Measurements from ENCODE around the gene IGFBP1.
"Not testable (repeated sequence)": the region's sequence is repeated elsewhere in the genome, so short reads cannot be mapped to it uniquely, and the experiment has no call there.

Gene IGFBP1

DNA sequence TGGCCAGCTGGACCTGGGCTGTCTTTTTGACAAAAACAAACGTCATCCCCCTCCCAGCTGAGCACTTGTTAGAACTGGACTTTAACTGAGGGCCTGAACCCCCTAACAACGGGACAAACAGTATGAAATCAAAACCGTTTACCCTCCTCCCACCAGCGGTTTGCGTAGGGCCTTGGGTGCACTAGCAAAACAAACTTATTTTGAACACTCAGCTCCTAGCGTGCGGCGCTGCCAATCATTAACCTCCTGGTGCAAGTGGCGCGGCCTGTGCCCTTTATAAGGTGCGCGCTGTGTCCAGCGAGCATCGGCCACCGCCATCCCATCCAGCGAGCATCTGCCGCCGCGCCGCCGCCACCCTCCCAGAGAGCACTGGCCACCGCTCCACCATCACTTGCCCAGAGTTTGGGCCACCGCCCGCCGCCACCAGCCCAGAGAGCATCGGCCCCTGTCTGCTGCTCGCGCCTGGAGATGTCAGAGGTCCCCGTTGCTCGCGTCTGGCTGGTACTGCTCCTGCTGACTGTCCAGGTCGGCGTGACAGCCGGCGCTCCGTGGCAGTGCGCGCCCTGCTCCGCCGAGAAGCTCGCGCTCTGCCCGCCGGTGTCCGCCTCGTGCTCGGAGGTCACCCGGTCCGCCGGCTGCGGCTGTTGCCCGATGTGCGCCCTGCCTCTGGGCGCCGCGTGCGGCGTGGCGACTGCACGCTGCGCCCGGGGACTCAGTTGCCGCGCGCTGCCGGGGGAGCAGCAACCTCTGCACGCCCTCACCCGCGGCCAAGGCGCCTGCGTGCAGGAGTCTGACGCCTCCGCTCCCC, at the start of gene IGFBP1:
Gene IGFBP1 (plus strand): TSS at position 304 of the 808 bp plus-strand sequence. CDS start 165 bp downstream, at position 469.
- DNase-seq (ENCODE audit: low spot score) = no peak

DNA sequence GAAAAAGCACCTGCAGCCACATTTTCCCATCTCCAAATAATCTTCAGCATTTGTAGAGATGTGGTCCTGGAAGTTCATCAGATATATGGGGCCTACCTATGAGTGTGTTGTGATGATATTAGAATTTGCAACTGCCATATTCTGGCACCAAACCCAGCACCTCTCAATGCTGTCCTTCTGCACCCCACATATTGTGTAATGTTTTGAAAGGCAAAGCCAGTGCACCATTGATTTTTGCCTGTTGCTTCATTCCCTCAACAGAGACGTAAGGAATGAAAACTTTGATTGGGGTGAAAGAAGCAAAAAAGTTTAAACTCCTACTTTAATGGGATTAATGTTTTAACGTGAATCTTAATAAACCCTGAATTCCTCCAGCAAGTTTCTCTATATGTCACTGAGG, 49.4 kb upstream of the IGFBP1 start:
- not testable (repeated sequence) for DNase-seq (ENCODE audit: low spot score)

DNA sequence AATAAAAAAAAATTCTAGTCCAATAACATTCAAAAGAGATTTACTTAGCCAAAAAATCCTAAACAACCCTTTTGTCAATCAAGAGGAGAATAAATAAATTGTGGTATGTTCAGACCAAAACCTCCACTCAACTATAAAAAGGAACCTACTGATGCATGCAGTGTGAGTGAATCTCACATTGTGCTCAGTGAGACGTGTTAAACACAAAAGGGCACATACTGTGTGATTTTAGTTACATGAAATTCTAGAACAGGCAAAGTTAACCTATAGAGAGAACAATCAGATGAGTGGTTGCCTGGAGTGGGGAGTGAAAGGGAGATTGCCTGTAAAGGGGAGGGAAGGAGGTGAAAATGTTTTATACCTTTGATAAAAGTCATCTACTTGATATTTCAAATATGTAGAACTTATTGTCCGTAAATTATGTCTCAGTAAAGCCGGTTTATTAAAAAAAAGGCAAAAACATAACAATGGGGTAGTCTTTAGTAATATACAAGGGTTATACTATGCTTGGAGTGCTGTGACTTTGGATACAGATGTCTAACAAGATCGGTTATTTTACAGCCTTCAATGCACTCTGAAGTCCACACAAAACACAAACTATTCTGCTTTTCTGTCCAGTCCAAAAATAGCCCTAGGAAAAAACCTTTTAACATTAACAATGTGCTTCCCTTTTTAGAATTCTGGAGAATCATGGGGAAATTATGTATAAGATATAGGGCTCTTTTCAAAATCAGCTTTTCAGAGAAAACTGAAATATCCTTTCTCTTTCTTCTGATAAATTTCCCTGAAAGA, 46.2 kb upstream of the IGFBP1 start:
- DNase-seq (ENCODE audit: low spot score) = not testable (repeated sequence)

DNA sequence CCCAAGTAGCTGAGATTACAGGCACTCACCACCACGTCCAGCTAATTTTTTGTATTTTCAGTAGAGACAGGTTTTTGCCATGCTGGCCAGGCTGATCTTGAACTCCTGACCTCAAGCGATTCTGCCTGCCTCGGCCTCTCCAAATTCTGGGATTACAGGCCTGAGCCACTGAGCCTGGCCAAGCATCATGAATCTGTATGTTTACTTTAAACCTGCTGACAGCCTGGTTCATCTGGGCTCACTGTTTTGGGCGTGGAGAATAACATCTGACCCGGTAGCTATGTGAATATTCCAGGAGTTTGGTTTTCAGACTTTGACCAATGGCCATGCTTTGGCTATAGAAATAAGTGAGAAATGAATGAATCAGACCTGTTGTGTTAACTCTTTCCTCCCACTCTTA, 41.8 kb upstream of the IGFBP1 start:
- not testable (repeated sequence) for DNase-seq (ENCODE audit: low spot score)

DNA sequence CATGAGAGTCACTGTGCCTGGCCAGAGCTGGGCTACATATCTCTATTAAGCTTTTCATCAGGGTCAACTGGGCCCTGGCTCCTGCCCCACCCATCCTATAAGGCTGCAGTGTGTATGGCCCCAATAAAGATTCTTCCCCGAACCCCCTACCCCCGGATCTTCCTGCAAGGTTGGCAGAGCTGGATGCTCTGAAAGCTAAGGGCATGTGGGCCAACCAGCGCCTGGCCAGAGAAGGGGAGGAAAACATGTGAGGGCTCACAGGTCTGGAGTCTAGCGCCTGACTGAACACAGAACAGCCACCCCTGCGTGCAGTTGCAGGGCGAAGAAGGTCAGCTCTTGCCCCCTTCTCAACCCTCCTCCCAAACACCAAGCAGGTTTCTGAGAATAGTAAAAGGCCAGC, 39.6 kb upstream of the IGFBP1 start:
- DNase-seq (ENCODE audit: low spot score) = not testable (repeated sequence)

DNA sequence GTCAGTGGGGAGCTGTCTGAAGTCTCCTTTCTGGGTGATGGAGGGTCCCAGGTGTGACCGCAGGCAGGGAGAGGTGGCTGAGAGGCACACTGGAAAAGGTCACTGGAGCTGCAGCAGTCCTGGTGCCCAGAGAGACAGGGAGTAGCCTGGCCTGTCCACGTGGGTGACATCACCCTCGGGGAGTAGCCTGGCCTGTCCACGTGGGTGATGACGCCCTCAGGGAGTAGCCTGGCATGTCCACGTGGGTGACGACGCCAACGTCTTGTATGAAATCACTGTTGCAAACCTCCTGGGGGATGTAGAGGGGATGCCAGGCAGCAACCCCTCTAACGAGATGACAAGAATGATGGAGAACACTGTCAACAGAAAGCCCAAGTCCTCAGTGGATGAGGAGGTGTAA, 35.3 kb upstream of the IGFBP1 start:
- not testable (repeated sequence) for DNase-seq (ENCODE audit: low spot score)

DNA sequence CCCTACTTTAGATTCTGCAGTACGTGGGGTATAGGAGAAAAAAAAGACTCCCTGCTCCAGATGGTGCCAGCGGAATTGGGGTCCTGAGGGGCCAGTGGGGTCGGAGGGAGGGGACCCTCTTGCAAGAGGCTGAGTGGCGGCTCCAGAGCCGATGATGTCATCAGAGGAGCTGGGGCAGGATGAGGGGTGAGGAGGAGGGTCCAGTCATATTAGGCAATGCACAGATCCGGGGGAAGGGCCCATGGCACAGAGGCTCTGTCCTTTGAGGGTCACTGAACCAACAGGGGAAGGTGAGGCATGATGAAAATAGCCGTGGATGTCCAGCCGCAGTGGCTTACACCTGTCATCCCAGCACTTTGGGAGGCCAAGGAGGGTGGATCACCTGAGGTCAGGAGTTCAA, 34.8 kb upstream of the IGFBP1 start:
- DNase-seq (ENCODE audit: low spot score) = not testable (repeated sequence)

DNA sequence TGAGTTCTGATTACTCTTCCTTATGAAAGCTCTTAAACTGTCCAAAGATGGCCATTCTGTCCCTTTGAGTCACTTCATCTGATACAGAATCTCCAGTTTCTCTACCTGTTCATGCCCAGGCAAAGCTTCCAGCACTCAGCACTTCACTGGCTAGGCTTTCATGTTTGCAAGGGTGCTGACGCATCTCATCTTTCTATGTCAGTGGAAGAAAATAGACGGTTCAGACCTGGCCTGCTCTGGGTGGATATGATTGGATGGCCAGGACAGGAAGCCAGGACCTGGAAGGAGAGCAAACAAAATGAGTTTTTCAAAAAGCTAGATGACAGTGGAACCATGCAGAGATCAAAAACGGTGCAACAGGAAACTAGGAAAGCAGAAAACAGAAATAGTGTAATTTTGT, 32.6 kb upstream of the IGFBP1 start:
- not testable (repeated sequence) for DNase-seq (ENCODE audit: low spot score)

DNA sequence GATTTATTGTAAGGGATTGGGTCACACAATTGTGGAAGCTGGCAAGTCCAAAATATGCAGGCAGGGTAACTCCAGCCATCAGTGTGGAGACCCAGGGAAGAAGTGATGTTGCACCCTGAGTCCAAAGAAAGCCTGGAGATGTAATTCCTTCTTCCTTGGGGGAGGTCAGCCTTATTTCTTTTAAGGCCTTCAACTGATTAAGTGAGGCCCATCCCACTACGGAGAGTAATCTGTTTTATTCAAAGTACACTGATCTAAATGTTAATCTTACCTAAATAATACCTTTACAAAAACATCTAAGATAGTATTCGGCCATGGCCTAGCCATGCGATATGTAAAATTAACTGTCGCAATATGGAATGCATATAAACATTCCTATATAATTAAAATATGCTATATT, 31.4 kb upstream of the IGFBP1 start:
- DNase-seq (ENCODE audit: low spot score) = not testable (repeated sequence)

DNA sequence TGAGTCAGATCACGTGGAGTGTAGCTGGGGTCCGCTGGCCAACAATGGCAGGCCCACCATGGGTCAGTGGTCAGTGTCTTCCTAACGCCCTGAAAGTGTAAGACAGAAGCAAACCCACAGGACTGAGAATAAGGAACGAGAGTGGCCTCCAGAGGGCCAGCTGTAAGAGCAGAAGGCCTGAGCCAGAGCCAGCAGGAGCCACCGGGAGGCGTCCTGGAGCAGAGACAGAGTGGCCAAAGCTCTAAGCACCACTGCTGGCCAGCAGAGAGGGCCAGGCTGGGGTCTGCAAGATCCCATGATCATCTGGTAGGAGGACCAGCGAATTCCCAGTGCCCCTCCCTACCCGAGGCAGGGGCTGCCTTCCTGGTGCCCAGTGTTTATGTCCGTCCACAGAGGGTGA, 24.6 kb upstream of the IGFBP1 start:
- DNase-seq (ENCODE audit: low spot score) = no peak

DNA sequence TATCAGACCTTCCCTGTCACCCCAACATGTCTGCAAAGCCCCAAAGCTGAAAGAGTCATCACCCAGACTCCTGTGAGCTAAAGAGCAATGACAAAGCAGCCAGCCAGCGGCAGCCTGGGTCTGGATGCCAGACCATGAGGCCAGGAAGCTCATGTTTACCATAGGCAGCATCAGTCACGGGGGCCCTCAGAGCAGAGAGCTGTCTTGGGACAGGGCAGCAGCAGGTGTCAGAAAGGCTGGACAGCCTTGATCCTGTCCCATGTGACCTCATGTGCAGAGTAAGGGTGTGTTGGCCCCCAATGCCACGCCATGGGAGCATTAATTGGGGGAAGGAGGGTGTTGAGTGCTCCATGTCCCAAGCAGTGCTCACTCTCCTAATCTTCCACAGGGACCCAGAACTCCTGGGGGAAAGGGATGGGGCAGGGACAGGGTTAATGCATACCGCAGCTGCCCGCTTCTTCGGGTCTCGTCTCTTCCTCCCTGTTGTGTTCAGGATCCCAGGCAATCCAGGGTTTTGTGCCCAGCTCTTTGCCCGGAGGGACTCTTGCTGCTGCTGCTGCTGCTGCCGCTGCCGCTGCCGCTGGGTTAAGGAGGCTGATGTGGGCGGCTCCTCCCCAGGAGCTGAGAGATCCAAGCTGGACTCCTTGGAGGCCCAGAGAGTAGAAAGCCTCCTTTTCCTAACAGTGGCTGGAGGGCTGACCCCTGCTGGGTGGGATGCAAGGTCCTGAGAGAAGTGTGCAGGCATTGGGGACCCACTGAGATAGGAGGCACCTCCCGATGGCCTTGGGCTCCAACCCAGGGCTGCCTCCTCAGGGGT, 22.5 kb upstream of the IGFBP1 start:
- DNase-seq (ENCODE audit: low spot score) = no peak

DNA sequence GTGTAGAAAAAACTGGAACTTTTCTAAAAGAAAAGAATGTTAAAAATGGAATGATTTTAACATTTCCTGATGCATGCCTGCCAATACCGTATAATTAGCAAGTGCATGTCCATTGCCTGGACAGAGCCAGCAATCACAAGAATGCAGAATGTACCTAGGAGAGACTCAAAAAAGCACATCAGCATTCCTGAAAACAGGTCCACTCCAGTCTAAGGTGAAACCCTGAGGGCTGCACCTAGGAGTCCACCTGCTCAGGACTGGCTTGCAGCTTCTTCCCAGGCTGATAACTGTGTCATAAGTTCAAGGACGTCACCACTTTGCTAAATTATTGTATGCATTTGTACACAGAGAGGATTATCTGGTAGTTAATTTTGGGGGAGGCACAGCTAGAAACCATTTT, 20.8 kb upstream of the IGFBP1 start:
- DNase-seq (ENCODE audit: low spot score) = no peak

DNA sequence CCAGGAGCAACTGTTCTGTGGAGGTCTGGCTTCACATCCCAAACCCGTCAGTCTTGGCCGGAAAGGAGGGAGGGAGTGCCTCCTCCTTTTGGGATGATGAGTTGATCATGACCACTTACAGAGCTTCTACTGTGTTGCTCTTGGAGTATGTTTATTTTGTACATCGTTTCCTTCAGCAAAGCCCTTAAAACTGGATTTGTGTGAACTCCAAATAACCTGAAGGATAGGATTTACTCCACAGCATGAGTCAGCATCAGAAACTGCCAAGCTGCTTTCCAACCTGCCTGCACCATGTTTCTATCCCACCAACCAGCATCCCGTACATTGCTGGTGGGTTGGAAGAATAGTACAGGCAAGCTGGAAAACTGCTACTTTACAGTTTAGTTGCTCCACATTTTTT, 18.9 kb upstream of the IGFBP1 start:
- no peak for DNase-seq (ENCODE audit: low spot score)

DNA sequence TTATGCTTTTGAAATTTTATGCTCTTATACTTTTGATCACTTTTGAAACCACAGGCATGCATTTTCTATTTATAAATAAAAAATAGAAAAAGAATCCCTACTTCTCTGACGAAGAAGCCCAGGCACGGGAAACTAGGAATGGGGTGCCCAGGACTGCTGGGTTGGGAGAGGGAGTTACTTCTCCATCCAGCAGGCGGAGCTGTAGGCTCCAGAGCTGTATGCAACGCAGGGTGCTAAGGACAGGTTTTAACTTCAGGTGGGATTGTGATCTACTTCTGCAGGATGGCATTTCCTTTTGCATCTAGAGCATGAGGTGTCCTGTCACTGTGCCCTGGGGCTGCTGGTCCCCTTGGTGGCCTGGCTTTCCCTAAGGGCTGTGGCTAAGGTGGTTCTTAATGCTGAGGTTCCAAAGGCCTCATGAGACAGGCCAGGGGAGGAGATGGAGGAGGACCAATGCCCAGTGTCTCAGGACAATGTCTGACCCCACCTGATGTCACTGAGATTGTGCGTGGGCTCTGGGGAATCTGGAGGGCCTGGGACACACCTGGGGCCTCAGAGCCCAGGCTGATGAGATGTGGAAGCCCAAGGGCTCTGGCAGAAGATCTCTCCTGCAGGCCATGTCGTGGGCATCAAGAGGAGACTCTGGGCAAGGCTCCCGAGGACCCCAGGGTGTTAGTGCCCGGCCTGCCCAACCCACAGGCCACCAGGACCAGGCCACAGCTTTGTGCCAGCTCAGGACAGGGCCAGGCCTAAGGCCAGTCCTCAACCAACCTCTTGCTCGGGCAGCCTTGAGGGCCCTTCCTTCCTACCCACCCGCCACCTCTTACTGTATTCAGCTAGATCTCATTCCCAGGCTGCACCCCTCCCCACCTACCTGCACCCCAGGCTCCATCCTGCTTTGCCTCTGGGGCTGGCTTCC, 15.9 kb upstream of the IGFBP1 start:
- DNase-seq (ENCODE audit: low spot score) = no peak

DNA sequence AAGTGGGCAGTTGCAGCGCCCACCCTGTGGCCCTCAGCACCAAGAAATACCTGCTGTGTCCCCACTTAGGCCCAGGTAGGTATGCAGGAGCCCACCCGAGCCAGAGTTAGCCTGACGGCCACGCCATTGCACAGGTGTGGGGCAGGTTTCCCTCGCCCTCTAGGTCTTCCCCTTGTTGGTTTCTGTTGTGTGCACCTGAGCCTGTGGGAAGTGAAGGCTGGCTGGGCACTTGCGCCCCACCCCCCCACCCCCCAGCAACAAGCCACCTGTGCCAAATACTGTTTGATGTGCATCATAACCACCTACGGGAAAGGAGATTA, 15.3 kb upstream of the IGFBP1 start, which contains the start of gene CCDC201:
Gene CCDC201 (minus strand): TSS at position 48 of the 320 bp plus-strand sequence. CDS start 75 bp downstream, outside the sequence.
- DNase-seq (ENCODE audit: low spot score) = no peak

DNA sequence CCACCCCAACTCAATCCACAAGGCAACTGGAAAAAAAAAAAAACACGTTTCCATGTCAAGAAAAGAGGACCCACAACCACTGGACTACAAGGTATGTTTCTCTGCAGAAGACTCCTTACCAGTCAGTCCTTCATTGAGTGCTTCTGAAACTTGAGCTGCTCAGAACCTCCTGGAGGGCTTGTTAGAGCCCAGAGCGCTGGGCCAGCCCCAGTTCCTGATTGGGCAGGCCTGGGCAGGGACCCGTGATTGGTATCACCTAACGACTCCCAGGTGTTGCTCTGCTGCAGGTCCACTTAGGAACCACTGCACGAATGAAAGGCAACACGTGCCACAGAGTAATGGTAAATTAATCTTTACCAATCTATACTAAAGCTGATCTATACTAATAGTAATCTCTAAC, 14.9 kb upstream of the IGFBP1 start:
- no peak for DNase-seq (ENCODE audit: low spot score)

DNA sequence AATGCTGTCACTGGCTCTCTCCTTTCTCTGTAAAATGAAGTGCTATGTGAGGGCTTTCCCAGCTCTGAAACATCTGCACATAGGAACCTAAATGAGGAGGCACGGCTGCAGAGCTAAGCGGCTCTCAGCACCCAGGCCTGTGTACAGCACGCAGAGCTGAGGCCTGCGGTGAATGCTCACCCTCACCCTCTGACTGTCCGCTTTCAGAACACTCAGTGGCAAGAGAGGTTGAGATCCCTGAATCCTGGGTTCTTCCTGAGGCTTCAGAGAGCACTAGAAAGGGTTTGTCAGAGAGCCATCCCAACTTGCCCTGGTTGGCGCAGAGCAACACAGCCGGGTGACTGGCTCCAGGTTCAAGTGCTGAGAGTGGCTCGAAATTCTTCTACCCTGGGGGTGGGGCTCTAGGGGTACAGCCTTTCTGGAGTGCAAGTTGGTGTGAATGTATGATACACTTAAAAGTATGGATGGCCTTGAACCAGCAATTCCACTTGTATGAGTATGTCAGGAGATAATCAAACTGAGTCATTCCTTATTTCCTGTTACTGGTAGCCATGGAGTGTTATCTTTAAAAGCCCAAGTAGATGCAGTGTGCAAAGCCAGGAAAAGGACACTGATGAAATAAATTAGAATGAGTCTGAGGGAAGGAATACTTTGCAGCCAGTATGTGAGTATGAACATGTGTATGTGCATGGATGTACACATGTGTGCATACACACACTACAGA, 13.7 kb upstream of the IGFBP1 start:
- DNase-seq (ENCODE audit: low spot score) = no peak

DNA sequence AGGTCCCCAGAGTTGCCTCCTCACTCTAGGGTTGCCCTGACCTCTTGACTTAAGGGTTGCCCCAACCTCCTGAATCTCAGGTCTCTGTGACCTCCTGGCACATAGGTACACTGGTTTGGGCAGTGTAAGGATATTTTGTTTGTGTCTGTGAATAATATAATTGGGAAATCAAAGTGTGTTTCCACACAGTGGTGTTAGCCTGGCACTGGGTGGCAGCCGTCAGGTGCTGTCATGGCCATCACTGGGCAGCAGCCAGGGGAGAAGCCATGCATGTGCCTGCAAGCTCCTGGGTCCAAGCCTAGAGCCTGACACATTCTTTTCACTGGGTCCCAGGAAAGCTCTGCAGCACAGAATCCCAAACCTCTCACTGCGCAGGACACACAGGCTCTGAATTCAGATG, 11.8 kb upstream of the IGFBP1 start:
- no peak for DNase-seq (ENCODE audit: low spot score)

DNA sequence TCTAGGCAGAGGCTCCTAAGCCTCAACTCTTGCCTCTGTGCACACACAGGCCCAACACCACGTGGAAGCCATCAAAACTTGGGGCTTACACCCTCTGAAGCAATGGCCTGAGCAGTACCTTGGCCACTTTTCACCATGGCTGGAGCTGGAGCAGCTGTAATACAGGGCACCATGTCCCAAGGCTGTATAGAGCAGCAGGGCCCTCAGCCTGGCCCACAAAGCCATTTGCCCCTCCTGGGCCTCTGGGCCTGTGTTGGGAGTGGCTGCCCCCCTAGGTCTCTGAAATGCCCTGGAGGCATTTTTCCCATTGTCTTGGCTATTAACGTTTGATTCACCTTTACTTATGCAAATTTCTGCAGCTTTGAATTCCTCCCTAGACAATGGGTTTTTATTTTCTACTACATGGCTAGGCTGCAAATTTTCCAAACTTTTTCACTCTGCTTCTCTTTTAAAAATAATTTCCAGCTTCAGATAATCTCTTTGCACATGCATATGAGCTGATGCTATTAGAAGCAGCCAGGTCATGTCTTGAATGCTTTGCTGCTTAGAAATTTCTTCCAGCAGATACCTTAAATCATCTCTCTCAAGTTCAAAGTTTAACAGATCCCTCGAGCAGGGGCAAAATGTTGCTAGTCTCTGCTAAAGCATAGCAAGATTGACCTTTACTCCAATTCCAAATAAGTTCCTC, 9.7 kb upstream of the IGFBP1 start:
- no peak for DNase-seq (ENCODE audit: low spot score)

DNA sequence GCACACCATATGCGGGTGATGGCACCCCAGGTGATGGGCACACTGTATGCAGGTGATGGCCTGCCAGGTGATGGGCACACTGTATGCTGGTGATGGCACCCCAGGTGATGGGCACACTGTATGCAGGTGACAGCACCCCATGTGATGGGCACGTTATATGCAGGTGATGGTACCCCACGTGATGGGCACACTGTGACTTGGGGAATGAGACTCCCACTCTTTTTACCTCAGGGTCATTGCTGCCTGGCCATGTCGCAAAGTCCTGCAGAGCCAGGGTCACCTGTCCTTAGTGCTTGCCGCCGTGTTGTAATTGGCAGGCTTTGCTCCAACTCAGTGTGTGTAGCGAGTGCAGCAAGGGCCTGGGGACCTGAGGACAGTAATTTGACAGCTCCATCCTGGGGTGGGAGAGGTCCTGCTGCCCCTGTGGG, 7.8 kb upstream of the IGFBP1 start:
- DNase-seq (ENCODE audit: low spot score) = no peak
